Endometrial microvascular endothelial cells (primary cell): Measurements from ENCODE around the gene ZNF827. TPM values are rescaled to one million over a fixed set of nuclear protein-coding genes. Genes with fewer than 3 reads are reported as not detected.
"Not testable (repeated sequence)": the region's sequence is repeated elsewhere in the genome, so short reads cannot be mapped to it uniquely, and the experiment has no call there.

Source experiments
- in situ Hi-C: cut with HindIII; loops from 2 replicates; pipeline ENCODE4 v1.10.0; 2017; ENCODE audit warnings: low sequenced_read_pairs, low pct_unique_long_range_greater_than_20kb; ENCODE audit errors: inconsistent ontology term
- total RNA-seq: library from RNA; depleted of rRNA; stranded (reverse); fragments of >200 nt; gene quantifications from one replicate; pipeline ENCODE4 v1.2.3, GENCODE V29; 2015; ENCODE audit errors: inconsistent ontology term

ZNF827 gene
- total RNA-seq, 1 donor from 2014 or later: 48.9 TPM

DNA sequence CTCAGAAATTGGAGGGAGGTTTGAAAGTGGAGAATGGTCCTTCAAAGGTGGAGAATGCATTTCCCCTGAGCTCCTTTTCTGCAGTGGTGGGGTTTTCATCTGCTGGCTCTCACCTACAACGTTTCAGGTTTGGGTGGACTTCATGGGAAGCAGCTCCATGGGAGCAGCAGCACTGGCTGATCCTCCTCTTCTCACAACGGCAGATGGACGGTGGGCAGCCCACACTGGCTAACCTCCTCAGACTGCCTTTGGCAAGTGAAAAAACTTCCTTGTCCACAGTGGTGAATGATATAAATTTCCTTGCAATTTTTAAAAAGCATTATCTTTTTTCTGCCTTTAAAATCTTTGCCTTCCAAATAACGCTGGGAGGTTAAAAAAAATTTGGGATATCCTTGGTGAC, 93.5 kb downstream of the ZNF827 start:
- in situ Hi-C loops: no loop called here

DNA sequence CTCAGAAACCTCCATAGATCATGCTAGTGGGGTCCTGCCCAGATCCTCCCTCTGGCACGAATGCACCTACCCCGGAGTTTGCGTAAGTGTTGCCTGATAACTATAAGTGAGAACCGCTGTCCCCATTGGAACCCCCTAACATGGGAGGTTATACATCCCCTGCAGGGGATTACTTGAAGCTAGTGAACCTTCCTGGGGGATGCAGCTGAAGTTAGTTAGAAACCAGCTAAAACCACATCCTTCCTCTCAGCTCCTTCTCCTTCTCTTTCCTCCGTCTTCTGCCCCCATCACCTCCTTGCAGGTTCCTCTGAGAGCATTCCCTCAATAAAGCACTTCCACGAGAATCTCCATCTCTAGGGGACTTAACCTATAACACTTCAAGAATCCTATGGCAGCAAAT, 95.0 kb downstream of the ZNF827 start:
- in situ Hi-C loops: no loop called here

DNA sequence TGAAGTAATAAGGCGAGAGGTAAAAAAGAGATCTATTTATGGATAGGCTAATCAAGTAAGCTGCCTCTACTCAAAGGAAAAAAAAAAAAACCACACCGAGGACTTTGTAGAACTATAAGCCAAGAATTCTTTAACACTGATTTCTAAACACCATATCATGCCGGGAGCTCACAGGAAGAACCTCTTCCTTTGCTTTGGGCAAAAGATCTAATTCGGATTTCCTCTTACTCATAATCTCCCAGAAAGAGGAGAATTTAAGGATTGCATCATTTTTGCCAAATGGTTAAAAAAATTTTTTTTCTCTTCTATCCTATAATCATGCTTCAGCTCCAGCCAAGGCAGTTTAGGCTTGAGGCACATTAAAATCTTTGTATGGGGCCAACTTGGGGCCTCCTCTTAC, 95.5 kb downstream of the ZNF827 start:
- in situ Hi-C loops: no loop called here

DNA sequence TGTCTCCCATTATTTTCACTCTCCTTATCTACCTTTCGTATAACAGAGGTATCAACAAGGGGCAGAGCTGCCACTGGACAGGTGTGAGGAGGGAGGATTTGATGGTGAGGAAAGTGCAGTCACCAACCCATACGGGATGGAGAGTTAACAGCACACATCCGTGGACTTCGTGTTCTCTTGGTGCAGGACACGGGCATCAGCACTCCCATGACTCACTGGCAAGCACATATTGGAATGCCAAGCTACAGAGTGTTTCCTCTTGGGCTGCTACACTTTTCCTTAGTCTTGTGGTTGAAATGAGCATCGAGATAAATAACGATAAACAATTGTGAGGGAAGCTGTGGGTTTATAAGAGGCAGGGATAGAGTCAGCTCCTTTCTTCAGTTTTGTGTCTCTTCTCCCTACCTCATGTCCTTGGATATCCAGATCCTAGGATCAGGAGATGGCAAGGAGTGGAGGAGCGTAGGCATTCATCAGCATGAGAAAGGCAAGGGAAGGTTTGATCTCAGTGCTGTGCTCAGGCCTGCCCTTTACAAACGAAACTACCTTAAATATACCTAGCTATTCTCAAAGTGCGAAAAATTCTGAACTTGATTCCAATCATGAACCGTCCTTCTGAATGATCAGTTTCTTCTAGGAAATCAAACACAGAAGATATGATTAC, 96.3 kb downstream of the ZNF827 start:
- in situ Hi-C loops: no loop called here

DNA sequence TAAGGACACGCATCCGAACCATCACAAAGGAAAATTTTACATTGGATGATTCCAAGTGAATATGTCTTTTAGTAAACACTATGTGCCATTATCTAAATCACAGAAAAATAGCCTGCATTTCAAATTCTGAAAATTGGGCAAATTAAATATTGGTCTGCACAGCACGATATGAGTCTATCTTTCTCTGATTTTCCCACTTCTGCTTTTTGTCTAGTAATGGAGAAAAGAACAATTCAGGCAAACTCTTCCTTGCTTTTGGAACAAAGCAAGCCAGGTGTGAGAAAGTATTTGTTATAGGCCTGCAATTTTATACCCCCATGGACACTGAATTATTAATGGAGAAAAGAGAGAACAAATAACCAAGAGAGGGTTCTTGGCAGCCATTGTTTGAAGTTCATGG, 97.8 kb downstream of the ZNF827 start:
- in situ Hi-C loops: no loop called here

DNA sequence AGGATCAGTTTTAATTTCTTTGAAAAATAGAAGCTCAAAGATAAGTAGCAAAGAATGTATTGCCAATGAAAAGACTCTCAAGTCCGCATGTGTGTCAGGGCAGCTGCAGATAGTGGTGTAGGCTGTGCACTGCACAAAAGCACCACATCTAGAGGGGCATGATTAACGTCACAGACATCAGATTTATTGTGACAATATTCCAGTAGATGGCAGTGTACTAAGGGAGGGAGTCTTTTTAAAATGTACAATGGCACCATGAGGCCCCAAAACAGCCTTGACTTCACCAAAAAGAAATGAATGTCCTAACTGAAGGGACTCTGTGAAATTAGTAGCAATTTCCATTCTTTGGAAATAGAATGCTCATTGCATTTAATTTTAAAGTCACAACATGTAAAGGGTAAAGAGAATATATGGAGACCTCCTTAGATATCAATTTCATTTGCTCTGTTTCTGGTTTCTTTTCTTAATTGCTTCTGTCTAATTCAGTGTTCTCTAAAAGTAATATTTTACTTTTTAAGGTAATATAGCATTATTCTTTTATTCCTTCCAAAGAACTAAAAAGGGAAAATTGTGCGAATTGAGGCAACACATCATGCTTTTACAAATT, 98.4 kb downstream of the ZNF827 start:
- in situ Hi-C loops: no loop called here

DNA sequence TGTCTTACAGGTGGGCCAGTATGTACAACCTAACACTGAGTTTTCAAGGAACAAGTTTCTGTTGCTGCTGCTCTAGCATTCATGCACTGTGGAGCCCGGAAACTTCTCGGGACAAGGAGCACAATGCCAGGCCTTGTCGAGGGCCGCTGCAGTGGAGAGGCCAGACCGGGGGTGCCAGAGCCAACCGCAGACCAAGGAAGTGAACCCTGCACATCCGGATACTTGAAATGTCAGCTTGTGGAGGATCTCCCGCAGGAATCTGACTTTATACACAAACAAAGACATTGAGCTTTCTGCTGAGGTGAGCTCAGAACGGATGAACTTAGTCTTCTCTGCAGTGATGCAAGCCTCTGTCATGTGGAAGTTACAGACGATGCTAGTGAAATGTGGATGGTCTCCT, 99.5 kb downstream of the ZNF827 start:
- in situ Hi-C loops: no loop called here

DNA sequence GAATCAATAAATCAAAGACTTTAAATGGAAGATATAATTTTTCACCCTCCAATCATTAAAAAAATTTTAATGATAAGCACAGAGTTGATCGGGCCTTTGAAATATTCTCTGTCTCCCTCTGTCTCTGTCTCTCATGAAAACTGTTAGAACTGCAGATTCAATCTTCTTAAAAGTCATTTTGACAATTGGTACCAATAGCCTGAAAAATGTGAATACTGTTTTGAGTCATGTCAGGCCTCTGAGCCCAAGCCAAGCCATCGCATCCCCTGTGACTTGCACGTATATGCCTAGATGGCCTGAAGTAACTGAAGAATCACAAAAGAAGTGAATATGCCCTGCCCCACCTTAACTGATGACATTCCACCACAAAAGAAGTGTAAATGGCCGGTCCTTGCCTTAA, 106.2 kb downstream of the ZNF827 start:
- in situ Hi-C loops: not testable (repeated sequence)

DNA sequence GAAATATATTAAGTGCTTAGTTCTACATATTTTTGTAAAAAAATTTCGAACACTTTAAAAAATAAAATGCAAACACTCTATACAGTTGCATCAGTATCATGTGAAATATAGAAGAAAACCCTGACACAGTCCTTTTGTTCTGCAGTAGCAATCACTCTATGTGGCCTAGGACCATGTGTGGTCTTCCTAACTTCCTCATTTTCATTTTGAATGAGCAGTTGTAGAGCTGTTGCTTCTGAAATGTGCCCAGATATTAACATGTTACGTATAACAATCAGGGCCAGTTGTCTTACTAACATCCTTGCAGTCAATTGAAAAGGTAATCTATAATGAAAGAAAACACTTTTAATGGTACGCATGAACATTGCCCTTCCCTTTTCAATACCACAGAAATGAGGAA, 107.9 kb downstream of the ZNF827 start:
- in situ Hi-C loops: no loop called here

DNA sequence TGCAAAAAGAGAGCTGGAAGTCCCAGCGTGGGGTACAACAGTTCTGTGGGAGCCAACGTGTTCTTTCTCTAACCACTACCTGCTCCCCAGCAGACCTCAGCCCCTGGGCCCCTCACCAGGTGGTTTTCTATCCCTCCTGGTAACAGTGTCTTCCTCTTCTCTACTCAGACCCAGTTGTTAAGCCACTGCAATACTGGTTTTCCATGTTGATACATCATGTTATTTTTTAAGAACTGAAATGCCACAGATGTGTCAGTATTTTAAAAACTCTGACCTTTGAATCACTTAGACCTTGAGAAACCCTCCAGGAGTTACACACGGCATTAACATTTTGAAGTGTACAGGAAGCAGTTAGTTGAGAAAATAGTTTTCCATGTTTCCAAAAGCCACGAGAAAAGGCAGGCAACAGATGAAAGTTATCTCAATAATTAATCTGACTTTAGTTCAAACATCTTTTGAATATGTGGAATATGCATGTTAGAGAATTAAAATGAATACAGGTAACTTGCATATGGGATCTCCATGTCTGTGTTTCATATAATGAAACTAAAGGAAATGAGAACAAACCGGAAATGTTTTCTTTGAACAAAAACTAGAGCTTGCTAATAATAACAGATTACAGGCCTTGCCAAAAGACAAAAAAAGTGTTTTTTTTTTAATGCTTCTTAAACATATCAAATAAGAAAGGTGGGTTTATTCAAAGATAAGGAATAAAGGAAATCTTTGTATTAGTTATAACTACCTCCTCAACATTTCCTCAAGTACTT, 108.8 kb downstream of the ZNF827 start:
- in situ Hi-C loops: no loop called here

DNA sequence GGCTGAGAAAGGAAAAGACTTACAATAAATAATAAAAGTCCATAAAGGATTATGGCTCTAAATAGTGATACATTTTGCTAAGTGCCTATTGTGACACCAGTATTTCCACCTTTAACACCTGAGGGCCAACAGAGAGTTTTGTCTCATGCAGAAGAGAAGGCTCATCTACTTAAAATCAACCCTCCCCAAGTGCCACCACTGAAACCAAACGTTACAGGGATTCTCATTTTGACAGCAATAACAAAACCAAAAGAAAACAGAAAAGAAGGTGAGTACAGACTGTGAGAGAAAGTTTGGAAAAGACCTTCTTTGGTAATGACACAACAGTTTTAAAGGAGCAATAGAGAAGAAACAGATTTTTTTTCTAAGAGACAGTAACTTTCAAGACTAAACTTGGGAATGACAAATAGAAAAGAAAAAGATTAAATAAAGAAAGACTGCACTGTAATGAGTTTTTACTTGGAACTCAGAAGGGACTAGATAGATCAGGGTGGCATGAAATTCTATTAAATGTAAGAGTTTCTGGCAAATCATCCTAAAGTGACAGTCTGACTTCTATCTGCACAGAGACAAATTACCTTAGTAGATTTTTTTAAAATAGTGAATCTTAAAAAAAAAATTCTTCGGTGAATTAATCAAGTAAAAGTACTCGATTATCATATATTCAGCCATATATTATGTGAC, 109.7 kb downstream of the ZNF827 start:
- in situ Hi-C loops: no loop called here

DNA sequence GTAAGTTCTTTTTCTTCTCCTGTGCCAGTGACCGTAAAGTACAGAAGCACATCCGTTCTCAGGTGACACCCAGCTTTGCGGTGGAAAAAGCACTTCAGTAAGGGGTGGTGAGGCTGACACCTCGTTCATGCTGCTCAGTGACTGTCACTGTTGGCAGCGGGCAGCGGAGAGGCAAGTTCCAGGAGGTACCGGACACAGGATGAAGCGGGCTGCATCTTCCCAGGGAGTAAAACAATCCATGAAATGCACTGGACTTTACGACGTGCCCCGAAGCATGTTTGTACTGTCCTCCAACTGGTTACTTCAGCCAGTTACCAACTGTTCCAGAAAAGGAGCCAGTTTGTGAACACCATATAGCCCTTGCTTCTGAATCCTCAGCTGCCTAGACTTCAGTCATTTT, 110.7 kb downstream of the ZNF827 start:
- in situ Hi-C loops: no loop called here

DNA sequence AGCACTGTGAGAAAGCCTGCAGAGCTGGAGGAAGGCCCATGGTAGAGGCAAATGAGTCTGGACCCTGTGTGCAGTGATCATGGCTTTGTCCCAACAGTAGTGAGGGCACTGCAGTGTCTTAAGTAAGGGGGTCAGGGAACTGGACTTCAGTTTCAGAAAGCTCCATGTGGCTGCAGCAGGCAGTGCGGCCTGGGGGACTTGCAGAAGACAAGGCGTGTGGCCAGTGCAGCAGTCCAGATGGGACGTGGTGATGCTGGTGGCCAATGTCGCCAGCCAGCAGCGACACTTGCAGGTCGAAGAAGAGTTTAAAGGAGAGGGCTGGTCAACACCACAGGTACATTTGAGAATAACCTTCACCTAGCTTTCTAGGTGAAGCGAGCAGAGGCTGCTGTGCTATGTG, 113.4 kb downstream of the ZNF827 start:
- in situ Hi-C loops: no loop called here

DNA sequence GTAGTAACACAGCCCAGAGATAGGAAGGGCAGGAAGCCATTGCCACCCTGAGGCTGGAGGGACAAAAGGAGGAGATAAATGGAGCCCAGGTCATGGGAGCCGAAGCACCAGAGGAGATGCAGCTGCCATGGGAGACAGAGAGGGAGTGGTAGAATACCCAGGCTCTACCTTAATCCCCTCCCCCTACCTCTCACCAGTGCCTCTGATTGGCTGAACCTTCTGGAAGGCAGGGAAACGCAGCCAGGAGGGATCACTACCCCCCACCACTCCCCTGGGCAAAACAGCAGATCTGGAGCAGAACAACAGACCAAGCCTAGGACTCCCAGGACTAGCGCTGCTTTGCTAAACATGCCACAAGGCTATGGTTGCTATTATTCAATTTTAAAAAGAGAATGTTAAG, 114.2 kb downstream of the ZNF827 start:
- in situ Hi-C loops: no loop called here

DNA sequence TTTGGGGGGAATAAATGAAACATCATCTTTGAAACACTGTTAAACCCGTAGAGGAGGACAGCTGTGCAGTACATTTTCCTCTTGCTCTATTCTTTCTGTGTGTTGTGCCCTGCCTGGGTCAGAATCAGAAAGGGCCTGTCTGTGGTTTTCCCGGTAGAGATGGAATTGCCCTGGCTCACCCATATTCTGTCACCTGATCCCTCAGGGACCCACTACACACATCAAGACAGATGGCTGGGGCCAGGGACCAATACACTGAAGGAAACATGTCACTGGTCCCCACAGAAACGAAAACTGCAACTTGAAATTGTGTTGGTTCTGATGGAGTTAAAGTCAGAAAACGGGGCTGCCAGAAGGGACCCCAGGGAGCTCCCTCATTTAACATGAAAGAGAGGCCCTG, 114.9 kb downstream of the ZNF827 start:
- in situ Hi-C loops: no loop called here

DNA sequence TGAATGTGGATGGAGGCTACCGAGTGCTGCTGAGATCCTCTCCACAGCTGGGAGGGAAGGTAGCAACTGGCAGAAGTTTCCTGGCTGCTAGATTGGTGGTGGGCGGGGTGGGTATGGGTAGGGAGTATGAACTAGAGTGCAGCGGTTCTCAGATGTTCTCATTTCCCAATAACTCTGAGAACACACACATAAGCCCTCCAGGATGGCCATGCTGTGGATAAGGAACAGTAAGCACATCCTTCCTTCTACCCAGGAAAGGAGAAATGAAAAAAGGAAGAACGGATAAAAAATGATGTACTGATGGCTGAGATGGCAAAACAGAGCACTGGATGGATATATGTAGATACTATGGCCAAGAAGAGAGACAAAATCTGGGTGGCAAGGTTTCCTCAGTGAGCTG, 116.0 kb downstream of the ZNF827 start:
- in situ Hi-C loops: no loop called here

DNA sequence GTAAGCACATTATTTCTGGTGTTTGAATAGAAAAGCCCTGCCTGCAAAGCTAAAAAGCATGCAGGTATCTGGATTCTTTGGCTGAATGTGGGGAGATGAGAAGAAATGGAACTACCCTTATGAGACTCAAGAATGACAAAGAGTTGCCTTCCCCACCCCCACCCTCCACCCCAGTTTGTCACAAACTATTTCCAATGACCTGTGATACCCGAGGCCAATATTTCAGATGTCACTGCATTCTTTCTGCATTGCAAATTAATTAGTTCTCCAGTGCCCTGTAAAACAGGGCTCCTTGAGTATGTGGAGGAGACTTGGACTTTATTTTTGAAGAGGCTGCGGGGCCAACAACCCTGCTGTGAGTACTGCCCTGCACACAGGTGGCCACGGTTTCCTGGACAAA, 116.4 kb downstream of the ZNF827 start:
- in situ Hi-C loops: no loop called here

DNA sequence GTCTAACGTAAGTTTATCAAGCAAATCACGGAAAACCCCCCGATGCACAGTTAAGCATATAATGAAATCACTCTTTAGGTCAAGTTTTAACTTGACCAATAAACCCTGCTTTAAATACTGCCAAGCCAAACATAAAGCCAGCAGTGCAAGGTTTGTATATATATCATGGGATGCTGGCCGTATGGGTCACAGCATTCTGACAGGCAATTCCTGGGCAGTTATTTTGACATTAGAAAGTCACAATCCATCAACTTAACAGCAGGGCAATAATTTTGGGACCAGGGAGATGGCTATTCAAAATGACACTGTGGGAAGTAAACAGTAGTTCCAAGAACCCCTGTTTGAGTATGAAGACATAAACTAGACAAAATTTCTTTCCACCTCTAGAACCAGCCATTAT, 116.9 kb downstream of the ZNF827 start:
- in situ Hi-C loops: no loop called here

DNA sequence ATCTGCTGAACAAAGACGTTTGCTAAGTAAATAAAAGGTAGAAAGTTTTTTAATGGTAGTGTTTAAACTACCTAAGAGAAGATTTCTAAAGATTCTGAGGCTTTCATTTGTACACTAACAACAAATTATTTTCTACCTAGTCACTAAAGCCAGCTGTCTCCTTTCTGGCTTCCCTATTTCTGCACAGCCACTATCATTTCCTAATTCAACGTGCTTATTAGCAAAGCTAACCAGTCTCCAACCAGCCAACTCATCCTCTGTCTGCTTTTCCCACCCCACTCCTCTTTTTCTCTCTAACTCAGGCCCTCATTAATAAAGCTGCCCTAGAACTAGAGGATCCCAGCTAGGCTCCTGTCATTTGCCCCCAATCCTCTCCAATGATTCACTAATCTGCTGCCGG, 118.2 kb downstream of the ZNF827 start:
- in situ Hi-C loops: no loop called here

DNA sequence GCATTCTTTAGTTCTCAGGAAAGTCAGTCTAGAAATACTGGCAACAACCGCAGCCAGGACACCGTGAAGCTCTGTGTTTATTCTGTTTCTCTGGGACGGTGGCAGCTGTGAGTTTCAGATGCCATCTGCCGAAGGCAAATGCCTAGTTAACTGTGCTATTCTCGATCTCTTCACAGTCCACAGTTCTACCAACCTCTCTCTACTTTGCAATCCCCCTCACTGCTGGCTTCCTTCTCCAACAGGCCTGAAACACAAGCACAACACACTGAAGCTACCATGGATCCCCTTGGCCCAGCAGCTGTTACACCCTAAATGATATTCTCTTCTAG, 118.8 kb downstream of the ZNF827 start:
- in situ Hi-C loops: no loop called here
